Urinary bladder (tissue), 4 donors: Measurements from ENCODE around the gene NSG1. TPM values are rescaled to one million over a fixed set of nuclear protein-coding genes. Genes with fewer than 3 reads are reported as not detected.

Experiments
- DNase-seq: peaks from one replicate; pipeline ENCODE4 v3.0.0-alpha.2; 2015; ENCODE audit errors: extremely low spot score
- H3K27ac ChIP-seq: one replicate; pipeline ENCODE4 v1.5.1; 2013; ENCODE audit warnings: low read depth, mild to moderate bottlenecking, moderate library complexity
- H3K36me3 ChIP-seq: one replicate; pipeline ENCODE4 v1.6.1; 2013; ENCODE audit warnings: mild to moderate bottlenecking, moderate library complexity; ENCODE audit not compliant: insufficient read depth
- H3K4me1 ChIP-seq: one replicate; pipeline ENCODE4 v1.6.1; 2013; ENCODE audit warnings: mild to moderate bottlenecking, moderate library complexity; ENCODE audit not compliant: insufficient read depth
- H3K4me3 ChIP-seq: one replicate; pipeline ENCODE4 v1.5.1; 2013; ENCODE audit warnings: low read depth, low read length
- WGBS: extraction: QIAGEN DNeasy Blood & Tissue Kit; methylation state at CpG from one replicate; pipeline ENCODE4 v1.1.7; 2013; 5-methylcytosine and 5-hydroxymethylcytosine counted together
- polyA plus RNA-seq: library from polyadenylated mRNA; stranded (reverse); fragments of 200-250 nt; gene quantifications from one replicate; pipeline ENCODE4 v1.2.3, GENCODE V29; 2013
- total RNA-seq: library from RNA; depleted of rRNA; stranded (reverse); fragments of >200 nt; gene quantifications from one replicate; pipeline ENCODE4 v1.2.3, GENCODE V29; 2014
- donor health status: healthy with polysubstance abuse.
- donor health status: healthy.

The NSG1 gene
- total and polyA plus RNA-seq, 2 donors = 5.4 to 10.5 TPM

GRCh38 chr4:4395849-4396627 lies 9.1 kb downstream of the NSG1 start:
- 24% methylated on average over 26 of the region's 26 CpGs for WGBS
- H3K27ac ChIP-seq = no peak overlapping the region
- no peaks in the 10 kb centered on the region for H3K36me3 ChIP-seq
- H3K4me1 ChIP-seq = no peaks in the 10 kb centered on the region
- H3K4me3 ChIP-seq = no peak overlapping the region
- no peak for DNase-seq

- no peak for DNase-seq
- 47% methylated on average over 19 of the region's 19 CpGs for WGBS
- no peaks in the 10 kb centered on the region for H3K36me3 ChIP-seq
Measured at GRCh38 chr4:4396628-4397440, 9.9 kb downstream of the NSG1 start.

GRCh38 chr4:4397441-4397819 lies 10.5 kb downstream of the NSG1 start:
- no peak for DNase-seq
- Histone ChIP-seq H3K4me3 (no peak overlapping the region), H3K27ac (no peak overlapping the region), H3K4me1 (no peaks in the 10 kb centered on the region), H3K36me3 (no peaks in the 10 kb centered on the region)
- WGBS = 85% methylated on average over 13 of the region's 13 CpGs

More at GRCh38 chr4:4396628-4397440, 9.9 kb downstream of the NSG1 start:
- Histone ChIP-seq H3K4me1 (no peaks in the 10 kb centered on the region), H3K4me3 (no peak overlapping the region), H3K27ac (no peak overlapping the region)

GRCh38 chr4:4398430-4398829 lies 11.5 kb downstream of the NSG1 start:
- Histone ChIP-seq H3K27ac (no peak overlapping the region), H3K4me3 (no peak overlapping the region), H3K4me1 (no peaks in the 10 kb centered on the region), H3K36me3 (no peaks in the 10 kb centered on the region)
- 82% methylated on average over 4 of the region's 4 CpGs for WGBS
- no peak for DNase-seq

GRCh38 chr4:4401036-4401435 lies 14.1 kb downstream of the NSG1 start:
- Histone ChIP-seq H3K36me3 (no peaks in the 10 kb centered on the region), H3K4me3 (no peak overlapping the region), H3K4me1 (no peaks in the 10 kb centered on the region), H3K27ac (no peak overlapping the region)
- 74% methylated on average over 7 of the region's 7 CpGs for WGBS
- DNase-seq = no peak

- WGBS = 69% methylated on average over 13 of the region's 13 CpGs
- no peaks in the 10 kb centered on the region for H3K36me3 ChIP-seq
- no peak overlapping the region for H3K4me3 ChIP-seq
Measured at GRCh38 chr4:4402966-4403365, 16.1 kb downstream of the NSG1 start.

GRCh38 chr4:4405358-4405962 lies 18.6 kb downstream of the NSG1 start:
- Histone ChIP-seq H3K27ac (no peak overlapping the region), H3K36me3 (no peaks in the 10 kb centered on the region), H3K4me3 (no peak overlapping the region), H3K4me1 (no peaks in the 10 kb centered on the region)
- 85% methylated on average over 15 of the region's 15 CpGs for WGBS
- DNase-seq = no peak

More at GRCh38 chr4:4402966-4403365, 16.1 kb downstream of the NSG1 start:
- Histone ChIP-seq H3K27ac (no peak overlapping the region), H3K4me1 (no peaks in the 10 kb centered on the region)
- no peak for DNase-seq

GRCh38 chr4:4406455-4407298 lies 19.8 kb downstream of the NSG1 start:
- Histone ChIP-seq H3K36me3 (no peaks in the 10 kb centered on the region), H3K27ac (no peak overlapping the region), H3K4me1 (no peaks in the 10 kb centered on the region), H3K4me3 (no peak overlapping the region)
- 76% methylated on average over 28 of the region's 28 CpGs for WGBS
- DNase-seq = no peak

- DNase-seq = no peak
Measured at GRCh38 chr4:4407299-4408131, 20.6 kb downstream of the NSG1 start.

GRCh38 chr4:4408132-4408523 lies 21.2 kb downstream of the NSG1 start:
- DNase-seq = no peak
- H3K4me1 ChIP-seq = no peaks in the 10 kb centered on the region
- H3K36me3 ChIP-seq = no peaks in the 10 kb centered on the region
- WGBS = 69% methylated on average over 13 of the region's 13 CpGs
- no peak overlapping the region for H3K27ac ChIP-seq
- H3K4me3 ChIP-seq = no peak overlapping the region

More at GRCh38 chr4:4407299-4408131, 20.6 kb downstream of the NSG1 start:
- no peaks in the 10 kb centered on the region for H3K36me3 ChIP-seq
- 82% methylated on average over 19 of the region's 19 CpGs for WGBS
- no peaks in the 10 kb centered on the region for H3K4me1 ChIP-seq
- H3K4me3 ChIP-seq = no peak overlapping the region
- no peak overlapping the region for H3K27ac ChIP-seq

- no peak overlapping the region for H3K4me3 ChIP-seq
- DNase-seq = no peak
- no peak overlapping the region for H3K27ac ChIP-seq
- H3K36me3 ChIP-seq = no peaks in the 10 kb centered on the region
- H3K4me1 ChIP-seq = no peaks in the 10 kb centered on the region
- WGBS = 78% methylated on average over 23 of the region's 23 CpGs
Measured at GRCh38 chr4:4408576-4409335, 21.9 kb downstream of the NSG1 start.
